ENCODE data around the gene RIMBP2. TPM values are rescaled to one million over a fixed set of nuclear protein-coding genes. Genes with fewer than 3 reads are reported as not detected.

Gene RIMBP2
- total and polyA plus RNA-seq, 8 donors = 0.42 to 19.0 (median 16.1) TPM

GRCh38 chr12:130509454-130509853 is 206.6 kb downstream of the RIMBP2 start:
- DNase-seq = no peak

GRCh38 chr12:130508847-130509246 is 207.3 kb downstream of the RIMBP2 start:
- H3K27me3 ChIP-seq = peaks cover 0 to 12% of the 10 kb centered on the region in 2 donors
- intact Hi-C loops (cut with DNase I) = no loop called here
- H3K4me1 ChIP-seq = no peaks in the 10 kb centered on the region
- H3K4me3 ChIP-seq = no peak overlapping the region
- H3K36me3 ChIP-seq = no peaks in the 10 kb centered on the region
- DNase-seq = no peak
- no peaks in the 10 kb centered on the region for H3K9me3 ChIP-seq
- no peak for TF ChIP-seq CTCF (IDR thresholded peaks at IDR 0.05)
- ATAC-seq = no peak
- no peak overlapping the region for H3K27ac ChIP-seq

More at GRCh38 chr12:130509454-130509853, 206.6 kb downstream of the RIMBP2 start:
- no peak for TF ChIP-seq CTCF (IDR thresholded peaks at IDR 0.05)
- intact Hi-C loops (cut with DNase I) = no loop called here
- Histone ChIP-seq H3K27me3 (peaks cover 0 to 12% of the 10 kb centered on the region in 2 donors), H3K9me3 (no peaks in the 10 kb centered on the region), H3K36me3 (no peaks in the 10 kb centered on the region), H3K27ac (no peak overlapping the region), H3K4me3 (no peak overlapping the region), H3K4me1 (no peaks in the 10 kb centered on the region)
- ATAC-seq = no peak

- Histone ChIP-seq H3K4me1 (no peaks in the 10 kb centered on the region), H3K27me3 (peaks cover 0 to 12% of the 10 kb centered on the region in 2 donors), H3K9me3 (no peaks in the 10 kb centered on the region), H3K36me3 (no peaks in the 10 kb centered on the region), H3K27ac (no peak overlapping the region), H3K4me3 (no peak overlapping the region)
- no peak for TF ChIP-seq CTCF (IDR thresholded peaks at IDR 0.05)
- ATAC-seq (no peak), DNase-seq (no peak)
- intact Hi-C loops (cut with DNase I) = no loop called here
Observed at GRCh38 chr12:130508318-130508717, 207.8 kb downstream of the RIMBP2 start.

- DNase-seq = no peak
- no peaks in the 10 kb centered on the region for H3K4me1 ChIP-seq
- H3K27ac ChIP-seq = no peak overlapping the region
- H3K9me3 ChIP-seq = no peaks in the 10 kb centered on the region
- ATAC-seq = no peak
- no peaks in the 10 kb centered on the region for H3K36me3 ChIP-seq
- H3K4me3 ChIP-seq = no peak overlapping the region
- peaks cover 0 to 12% of the 10 kb centered on the region in 2 donors for H3K27me3 ChIP-seq
- intact Hi-C loops (cut with DNase I) = no loop called here
- TF ChIP-seq CTCF (IDR thresholded peaks at IDR 0.05) = no peak
Observed at GRCh38 chr12:130506844-130507243, 209.3 kb downstream of the RIMBP2 start.

- Histone ChIP-seq H3K4me3 (no peak overlapping the region), H3K27me3 (peaks cover 0 to 12% of the 10 kb centered on the region in 2 donors), H3K9me3 (no peaks in the 10 kb centered on the region), H3K27ac (no peak overlapping the region), H3K36me3 (no peaks in the 10 kb centered on the region), H3K4me1 (no peaks in the 10 kb centered on the region)
- TF ChIP-seq CTCF (IDR thresholded peaks at IDR 0.05) = no peak
- DNase-seq = no peak
- ATAC-seq = no peak
- intact Hi-C loops (cut with DNase I) = no loop called here
Observed at GRCh38 chr12:130504840-130505175, 211.3 kb downstream of the RIMBP2 start.
